ENCODE data around the gene LRRC46.

The LRRC46 gene

GRCh38 chr17:47870056-47870455, 38.6 kb downstream of the LRRC46 start:
- Histone ChIP-seq H3K4me3 (no peak overlapping the region), H3K9me3 (ENCODE audit: low read depth, low read length) (no peaks in the 10 kb centered on the region)
- TF ChIP-seq FOXP2 (optimal IDR thresholded peaks at IDR 0.05; ENCODE audit: control extremely low read depth, extremely low read length, insufficient read depth) (no peak), EZH2 (IDR thresholded peaks at IDR 0.05) (no peak), POLR2AphosphoS5 (IDR thresholded peaks at IDR 0.05; ENCODE audit: borderline replicate concordance, low read depth, low read length) (no peak)

GRCh38 chr17:47871048-47871447, 39.6 kb downstream of the LRRC46 start:
- Histone ChIP-seq H3K9ac (ENCODE audit: insufficient read length) (no peak overlapping the region), H3K27ac (no peak overlapping the region), H3K36me3 (ENCODE audit: insufficient read depth, low read length) (no peaks in the 10 kb centered on the region), H3K4me3 (no peak overlapping the region), H3K9me3 (ENCODE audit: low read depth, low read length) (no peaks in the 10 kb centered on the region)
- no peak for TF ChIP-seq FOXP2 (optimal IDR thresholded peaks at IDR 0.05; ENCODE audit: control extremely low read depth, extremely low read length, insufficient read depth)
- no peak for DNase-seq (ENCODE audit: low read depth, low spot score)

More at GRCh38 chr17:47870056-47870455, 38.6 kb downstream of the LRRC46 start:
- no peak overlapping the region for H3K27ac ChIP-seq
- no peaks in the 10 kb centered on the region for H3K36me3 ChIP-seq (ENCODE audit: insufficient read depth, low read length)
- no peak for DNase-seq (ENCODE audit: low read depth, low spot score)
- no peak overlapping the region for H3K9ac ChIP-seq (ENCODE audit: insufficient read length)

GRCh38 chr17:47872019-47872650, 40.7 kb downstream of the LRRC46 start:
- TF ChIP-seq FOXP2 (optimal IDR thresholded peaks at IDR 0.05; ENCODE audit: control extremely low read depth, extremely low read length, insufficient read depth) (no peak), EZH2 (IDR thresholded peaks at IDR 0.05) (no peak), POLR2AphosphoS5 (IDR thresholded peaks at IDR 0.05; ENCODE audit: borderline replicate concordance, low read depth, low read length) (no peak)
- no peak overlapping the region for H3K4me3 ChIP-seq
- no peak overlapping the region for H3K9ac ChIP-seq (ENCODE audit: insufficient read length)

GRCh38 chr17:47872651-47873161, 41.2 kb downstream of the LRRC46 start:
- Histone ChIP-seq H3K27ac (no peak overlapping the region), H3K4me3 (no peak overlapping the region)

More at GRCh38 chr17:47872019-47872650, 40.7 kb downstream of the LRRC46 start:
- Histone ChIP-seq H3K9me3 (ENCODE audit: low read depth, low read length) (no peaks in the 10 kb centered on the region), H3K27ac (no peak overlapping the region), H3K36me3 (ENCODE audit: insufficient read depth, low read length) (no peaks in the 10 kb centered on the region)
- DNase-seq (ENCODE audit: low read depth, low spot score) = no peak

GRCh38 chr17:47873200-47874090, 42.0 kb downstream of the LRRC46 start:
- H3K9ac ChIP-seq (ENCODE audit: insufficient read length) = no peak overlapping the region
- no peaks in the 10 kb centered on the region for H3K9me3 ChIP-seq (ENCODE audit: low read depth, low read length)
- H3K36me3 ChIP-seq (ENCODE audit: insufficient read depth, low read length) = no peaks in the 10 kb centered on the region
- H3K4me3 ChIP-seq = no peak overlapping the region
- H3K27ac ChIP-seq = no peak overlapping the region
- TF ChIP-seq POLR2AphosphoS5 (IDR thresholded peaks at IDR 0.05; ENCODE audit: borderline replicate concordance, low read depth, low read length) = no peak
- no peak for DNase-seq (ENCODE audit: low read depth, low spot score)

More at GRCh38 chr17:47872651-47873161, 41.2 kb downstream of the LRRC46 start:
- H3K9ac ChIP-seq (ENCODE audit: insufficient read length) = no peak overlapping the region
- TF ChIP-seq FOXP2 (optimal IDR thresholded peaks at IDR 0.05; ENCODE audit: control extremely low read depth, extremely low read length, insufficient read depth) = no peak
- no peak for TF ChIP-seq EZH2 (IDR thresholded peaks at IDR 0.05)
- no peak for TF ChIP-seq POLR2AphosphoS5 (IDR thresholded peaks at IDR 0.05; ENCODE audit: borderline replicate concordance, low read depth, low read length)
- H3K36me3 ChIP-seq (ENCODE audit: insufficient read depth, low read length) = no peaks in the 10 kb centered on the region
- no peak for DNase-seq (ENCODE audit: low read depth, low spot score)
- no peaks in the 10 kb centered on the region for H3K9me3 ChIP-seq (ENCODE audit: low read depth, low read length)

GRCh38 chr17:47875011-47875985, 43.8 kb downstream of the LRRC46 start:
- H3K36me3 ChIP-seq (ENCODE audit: insufficient read depth, low read length) = no peaks in the 10 kb centered on the region
- H3K4me3 ChIP-seq = no peak overlapping the region
- TF ChIP-seq POLR2AphosphoS5 (IDR thresholded peaks at IDR 0.05; ENCODE audit: borderline replicate concordance, low read depth, low read length) = no peak
- TF ChIP-seq FOXP2 (optimal IDR thresholded peaks at IDR 0.05; ENCODE audit: control extremely low read depth, extremely low read length, insufficient read depth) = no peak
- no peak for TF ChIP-seq EZH2 (IDR thresholded peaks at IDR 0.05)
- H3K9me3 ChIP-seq (ENCODE audit: low read depth, low read length) = no peaks in the 10 kb centered on the region
- H3K9ac ChIP-seq (ENCODE audit: insufficient read length) = no peak overlapping the region
- DNase-seq (ENCODE audit: low read depth, low spot score) = no peak
- no peak overlapping the region for H3K27ac ChIP-seq

GRCh38 chr17:47877368-47878034, 46.0 kb downstream of the LRRC46 start:
- no peak for TF ChIP-seq POLR2AphosphoS5 (IDR thresholded peaks at IDR 0.05; ENCODE audit: borderline replicate concordance, low read depth, low read length)
- no peak for TF ChIP-seq FOXP2 (optimal IDR thresholded peaks at IDR 0.05; ENCODE audit: control extremely low read depth, extremely low read length, insufficient read depth)
- no peak for TF ChIP-seq EZH2 (IDR thresholded peaks at IDR 0.05)
- H3K36me3 ChIP-seq (ENCODE audit: insufficient read depth, low read length) = no peaks in the 10 kb centered on the region
- DNase-seq (ENCODE audit: low read depth, low spot score) = no peak
- H3K4me3 ChIP-seq = no peak overlapping the region
- no peak overlapping the region for H3K9ac ChIP-seq (ENCODE audit: insufficient read length)
- no peak overlapping the region for H3K27ac ChIP-seq
- H3K9me3 ChIP-seq (ENCODE audit: low read depth, low read length) = no peaks in the 10 kb centered on the region
